GM12865 (cell line): ENCODE results near the gene MFGE8.

Source experiments
- DNase-seq: peaks from one replicate; pipeline ENCODE4 v3.0.0; 2010; ENCODE audit warnings: low read depth
- H3K4me3 ChIP-seq: 2 replicates; pipeline ENCODE4 v1.5.1; 2011; ENCODE audit warnings: mild to moderate bottlenecking, low read depth, low read length, control low read depth
- TF ChIP-seq, protein P1 (sequence below): IDR thresholded peaks from 2 replicates; pipeline ENCODE4 v1.5.1; 2011; ENCODE audit warnings: low read length, control low read depth, low read depth, inconsistent platforms; ENCODE audit not compliant: insufficient read depth; ENCODE audit errors: missing control alignments

Gene MFGE8

DNA sequence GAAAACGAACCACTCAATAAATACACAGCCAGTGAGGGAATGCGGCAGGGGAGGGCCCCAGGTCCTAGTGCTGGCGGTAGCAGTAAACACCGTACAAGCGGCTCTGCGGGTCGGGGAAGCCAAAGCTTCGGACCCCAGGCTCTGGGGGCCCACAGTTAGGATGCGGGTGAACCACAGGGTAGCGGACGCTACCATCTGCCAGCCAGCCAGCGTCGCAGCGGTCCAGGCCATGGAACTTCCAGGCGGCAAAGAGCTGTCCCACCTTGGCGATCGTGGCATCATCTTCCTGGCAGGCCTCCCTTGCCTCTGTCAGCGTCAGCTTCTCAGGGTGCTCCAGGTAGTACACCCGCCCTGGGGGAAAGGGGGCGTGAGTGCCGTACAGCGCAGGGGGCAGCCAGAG is 35.3 kb downstream of the MFGE8 start:
- H3K4me3 ChIP-seq, result no peak overlapping the region
- TF ChIP-seq, protein P1, sequence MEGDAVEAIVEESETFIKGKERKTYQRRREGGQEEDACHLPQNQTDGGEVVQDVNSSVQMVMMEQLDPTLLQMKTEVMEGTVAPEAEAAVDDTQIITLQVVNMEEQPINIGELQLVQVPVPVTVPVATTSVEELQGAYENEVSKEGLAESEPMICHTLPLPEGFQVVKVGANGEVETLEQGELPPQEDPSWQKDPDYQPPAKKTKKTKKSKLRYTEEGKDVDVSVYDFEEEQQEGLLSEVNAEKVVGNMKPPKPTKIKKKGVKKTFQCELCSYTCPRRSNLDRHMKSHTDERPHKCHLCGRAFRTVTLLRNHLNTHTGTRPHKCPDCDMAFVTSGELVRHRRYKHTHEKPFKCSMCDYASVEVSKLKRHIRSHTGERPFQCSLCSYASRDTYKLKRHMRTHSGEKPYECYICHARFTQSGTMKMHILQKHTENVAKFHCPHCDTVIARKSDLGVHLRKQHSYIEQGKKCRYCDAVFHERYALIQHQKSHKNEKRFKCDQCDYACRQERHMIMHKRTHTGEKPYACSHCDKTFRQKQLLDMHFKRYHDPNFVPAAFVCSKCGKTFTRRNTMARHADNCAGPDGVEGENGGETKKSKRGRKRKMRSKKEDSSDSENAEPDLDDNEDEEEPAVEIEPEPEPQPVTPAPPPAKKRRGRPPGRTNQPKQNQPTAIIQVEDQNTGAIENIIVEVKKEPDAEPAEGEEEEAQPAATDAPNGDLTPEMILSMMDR, result no peak
- no peak for DNase-seq

DNA sequence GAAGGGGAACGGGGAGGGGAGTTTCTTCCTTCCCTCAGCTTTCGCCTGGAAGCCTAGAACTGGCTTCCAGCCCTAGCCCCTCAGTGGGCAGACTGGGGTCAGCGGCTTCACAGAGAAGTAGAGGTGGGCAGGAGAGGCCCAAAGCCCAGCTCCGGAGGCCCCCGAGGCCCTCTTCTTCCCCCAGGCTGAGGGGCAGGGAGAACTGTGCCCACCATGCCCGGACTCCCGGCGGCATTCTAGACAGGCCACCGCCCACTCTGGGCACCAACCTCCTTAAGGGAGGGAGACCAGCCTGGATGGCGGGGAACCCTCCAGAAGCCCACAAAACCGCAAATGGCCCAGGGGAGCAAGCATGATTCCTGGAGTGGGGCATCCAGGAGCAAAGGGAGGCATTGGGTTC is 35.8 kb downstream of the MFGE8 start:
- TF ChIP-seq, protein P1, result no peak
- DNase-seq, result no peak
- H3K4me3 ChIP-seq, result no peak overlapping the region

DNA sequence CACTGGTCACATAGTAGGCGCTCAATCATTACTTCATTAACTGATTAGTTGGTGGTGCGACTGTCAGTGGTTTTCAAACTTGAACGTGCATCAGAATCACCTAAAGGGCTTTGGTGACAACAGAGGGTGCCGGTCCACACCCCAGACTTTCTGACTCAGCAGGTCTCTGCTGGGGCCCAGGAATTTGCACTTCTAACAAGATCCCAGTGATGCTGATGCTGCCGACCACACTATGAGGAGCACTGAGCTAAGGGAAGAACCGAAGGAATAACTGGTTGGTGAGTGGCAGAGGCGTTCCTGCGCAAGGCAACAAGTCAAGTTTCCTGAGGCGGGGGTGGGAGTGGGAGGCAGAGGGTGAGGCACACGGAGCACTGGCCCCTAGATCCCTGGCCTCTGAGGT is 36.6 kb downstream of the MFGE8 start:
- DNase-seq, result no peak
- no peak overlapping the region for H3K4me3 ChIP-seq
- TF ChIP-seq, protein P1, result no peak

DNA sequence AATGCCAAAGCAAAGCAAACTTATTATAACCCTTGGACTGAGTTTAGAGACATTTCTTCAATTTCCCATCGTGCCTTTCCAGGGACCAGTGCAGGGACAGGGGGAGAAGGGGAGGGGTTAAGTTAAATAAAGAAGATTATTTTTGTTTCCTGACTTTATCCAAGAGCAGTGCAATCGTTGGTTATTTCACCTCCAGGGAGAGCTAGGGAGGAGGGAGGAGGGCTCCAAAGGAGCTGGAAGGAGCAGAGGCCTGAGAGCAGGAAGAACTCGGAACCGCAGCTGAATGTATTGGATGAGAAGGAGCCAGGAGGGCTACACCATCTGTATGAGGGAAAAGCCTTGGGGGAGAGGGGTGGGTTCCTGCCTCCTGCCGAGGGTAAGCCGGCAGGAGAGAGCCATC is 38.5 kb downstream of the MFGE8 start:
- no peak overlapping the region for H3K4me3 ChIP-seq
- TF ChIP-seq, protein P1, result no peak
- no peak for DNase-seq

DNA sequence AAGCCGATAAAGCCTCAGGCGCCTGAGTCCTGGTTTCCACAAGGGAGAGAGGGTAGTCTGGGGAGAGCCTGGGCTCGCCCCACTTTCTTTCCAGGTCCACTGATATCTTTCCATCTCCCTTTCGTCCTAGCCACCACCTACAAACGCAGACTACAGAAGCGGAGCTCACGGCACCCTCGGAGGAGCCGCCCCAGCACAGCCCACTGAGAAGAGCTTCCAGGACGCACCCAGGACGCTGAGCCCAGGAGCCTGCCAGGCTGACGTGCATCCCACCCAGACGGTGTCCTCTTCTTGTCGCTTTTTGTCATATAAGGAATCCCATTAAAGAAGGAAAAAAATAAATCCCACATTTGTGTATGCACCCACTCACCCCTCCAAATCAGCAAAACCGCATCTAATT is 38.9 kb downstream of the MFGE8 start:
- DNase-seq, result no peak
- TF ChIP-seq, protein P1, result no peak
- H3K4me3 ChIP-seq, result no peak overlapping the region

DNA sequence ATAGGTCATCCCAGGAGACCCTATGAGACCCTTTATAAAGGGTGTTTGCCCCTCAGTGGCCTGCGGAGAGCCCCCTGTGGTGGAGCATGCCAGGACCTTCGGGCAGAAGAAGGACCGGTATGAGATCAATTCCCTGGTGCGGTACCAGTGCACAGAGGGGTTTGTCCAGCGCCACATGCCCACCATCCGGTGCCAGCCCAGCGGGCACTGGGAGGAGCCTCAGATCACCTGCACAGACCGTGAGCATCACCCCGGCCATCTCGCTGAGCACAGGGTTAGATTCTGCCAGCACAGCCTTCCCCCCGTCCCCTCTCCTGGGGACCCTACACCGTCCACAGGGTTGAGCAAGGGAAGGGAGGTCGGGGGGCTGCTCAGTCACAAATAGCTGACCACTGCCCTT is 39.4 kb downstream of the MFGE8 start:
- no peak for DNase-seq
- TF ChIP-seq, protein P1, result no peak

DNA sequence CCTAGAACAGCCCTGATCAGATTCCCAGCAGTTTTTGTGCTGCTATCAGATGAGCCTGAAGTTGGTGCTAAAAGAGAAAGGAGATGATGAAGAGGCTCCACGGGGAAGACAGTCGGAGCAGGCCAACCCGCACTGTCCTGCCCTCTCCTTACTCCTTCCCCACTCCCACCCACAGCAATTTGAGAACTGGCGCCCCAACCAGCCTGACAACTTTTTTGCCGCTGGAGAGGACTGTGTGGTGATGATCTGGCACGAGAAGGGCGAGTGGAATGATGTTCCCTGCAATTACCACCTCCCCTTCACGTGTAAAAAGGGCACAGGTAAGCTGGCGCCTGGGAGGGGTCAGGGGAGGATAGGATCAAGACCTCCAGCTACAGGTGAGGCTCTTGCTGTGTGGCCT is 40.5 kb downstream of the MFGE8 start:
- no peak for DNase-seq
- TF ChIP-seq, protein P1, result no peak

More for the DNA sequence above, 39.4 kb downstream of the MFGE8 start:
- no peak overlapping the region for H3K4me3 ChIP-seq

More for the DNA sequence above, 40.5 kb downstream of the MFGE8 start:
- no peak overlapping the region for H3K4me3 ChIP-seq
